HG03439 (cell line): Measurements from ENCODE around the gene SEMA5B.

ENCODE experiments used
- ATAC-seq: cut with Tn5 transposase; IDR thresholded peaks from one replicate; pipeline ENCODE4 v1.9.1; 2021; ENCODE audit warnings: mild to moderate bottlenecking, moderate library complexity; ENCODE audit not compliant: unreplicated experiment

Gene SEMA5B

GRCh38 chr3:122998206-122998605, 29.4 kb downstream of the SEMA5B start:
- ATAC-seq = no peak

GRCh38 chr3:122996038-122996580, 31.5 kb downstream of the SEMA5B start:
- no peak for ATAC-seq

GRCh38 chr3:122994954-122995353, 32.6 kb downstream of the SEMA5B start:
- ATAC-seq = no peak

GRCh38 chr3:122993124-122993978, 34.2 kb downstream of the SEMA5B start:
- no peak for ATAC-seq

- ATAC-seq = no peak
Observed at GRCh38 chr3:122992676-122993075, 34.9 kb downstream of the SEMA5B start.

GRCh38 chr3:122992133-122992532, 35.4 kb downstream of the SEMA5B start:
- ATAC-seq = no peak

GRCh38 chr3:122991236-122991985, 36.2 kb downstream of the SEMA5B start:
- no peak for ATAC-seq

GRCh38 chr3:122989856-122990575, 37.5 kb downstream of the SEMA5B start:
- ATAC-seq = no peak

GRCh38 chr3:122988508-122988907, 39.1 kb downstream of the SEMA5B start:
- ATAC-seq = no peak

GRCh38 chr3:122987736-122988319, 39.7 kb downstream of the SEMA5B start:
- no peak for ATAC-seq

GRCh38 chr3:122987231-122987630, 40.3 kb downstream of the SEMA5B start:
- ATAC-seq = no peak

GRCh38 chr3:122986693-122987179, 40.8 kb downstream of the SEMA5B start:
- no peak for ATAC-seq

- no peak for ATAC-seq
Observed at GRCh38 chr3:122985539-122985938, 42.0 kb downstream of the SEMA5B start.

GRCh38 chr3:122984650-122985049, 42.9 kb downstream of the SEMA5B start:
- no peak for ATAC-seq

- ATAC-seq = no peak
Observed at GRCh38 chr3:122984007-122984406, 43.6 kb downstream of the SEMA5B start.

GRCh38 chr3:122982216-122983185, 45.1 kb downstream of the SEMA5B start:
- no peak for ATAC-seq

GRCh38 chr3:122979211-122979610, 48.4 kb downstream of the SEMA5B start:
- ATAC-seq = no peak

- ATAC-seq = no peak
Observed at GRCh38 chr3:122978569-122978968, 49.0 kb downstream of the SEMA5B start.

- no peak for ATAC-seq
Observed at GRCh38 chr3:122977746-122978466, 49.7 kb downstream of the SEMA5B start.
